NCI-H187 treated with DMSO at 0.1 percent for 48 hours (cell line): Measurements from ENCODE around the gene GPNMB.
"Not testable (repeated sequence)": the region's sequence is repeated elsewhere in the genome, so short reads cannot be mapped to it uniquely, and the experiment has no call there.

Source experiments
- DNase-seq: peaks from one replicate; lab custom pipeline; 2025; lab: John Stamatoyannopoulos, UW

Gene GPNMB

DNA sequence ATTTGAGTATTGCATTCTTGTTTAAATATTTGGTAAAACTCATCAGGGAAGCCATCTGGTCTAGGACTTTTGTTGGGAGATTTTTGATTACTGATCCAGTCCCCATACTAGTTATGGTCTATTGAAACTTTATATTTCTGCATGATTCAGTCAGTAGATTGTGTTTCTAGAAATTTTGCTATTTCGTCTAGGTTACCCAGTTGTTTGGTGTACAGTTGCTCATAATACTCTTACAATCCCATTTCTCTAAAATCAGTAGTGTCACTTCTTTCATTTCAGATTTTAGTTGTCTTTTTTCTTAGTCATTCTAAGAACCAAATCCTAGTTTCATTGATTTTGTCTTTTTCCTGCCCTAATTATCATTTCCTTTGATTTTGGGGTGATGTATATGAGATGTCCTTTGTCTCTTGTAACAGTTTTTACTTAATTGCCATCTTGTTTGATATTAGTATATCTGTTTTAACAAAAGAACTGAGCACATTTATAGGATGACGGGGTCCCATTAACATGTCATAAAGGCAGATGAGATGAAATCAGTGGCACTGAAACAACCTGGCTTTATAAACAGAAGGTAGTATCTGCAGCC is 60.5 kb downstream of the GPNMB start:
- DNase-seq, result no peak

DNA sequence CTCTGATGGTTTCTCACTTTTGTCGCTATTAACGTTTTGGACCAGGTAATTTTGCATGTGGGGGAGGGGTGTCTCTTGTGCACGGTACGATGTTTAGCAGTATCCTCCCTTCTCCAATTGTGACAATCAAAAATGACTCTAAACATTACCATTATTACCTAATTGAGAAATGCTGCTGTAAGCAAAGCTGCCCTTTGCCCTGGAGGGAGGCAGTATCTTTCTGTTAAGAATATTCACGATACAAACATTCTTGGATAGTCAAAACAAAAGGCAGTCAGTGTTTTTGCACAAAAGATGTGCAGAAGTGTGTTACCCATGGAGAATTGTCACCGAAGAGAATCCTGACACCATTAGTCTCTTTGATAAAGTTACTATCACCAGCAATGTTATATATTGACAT is 62.2 kb downstream of the GPNMB start:
- no peak for DNase-seq

DNA sequence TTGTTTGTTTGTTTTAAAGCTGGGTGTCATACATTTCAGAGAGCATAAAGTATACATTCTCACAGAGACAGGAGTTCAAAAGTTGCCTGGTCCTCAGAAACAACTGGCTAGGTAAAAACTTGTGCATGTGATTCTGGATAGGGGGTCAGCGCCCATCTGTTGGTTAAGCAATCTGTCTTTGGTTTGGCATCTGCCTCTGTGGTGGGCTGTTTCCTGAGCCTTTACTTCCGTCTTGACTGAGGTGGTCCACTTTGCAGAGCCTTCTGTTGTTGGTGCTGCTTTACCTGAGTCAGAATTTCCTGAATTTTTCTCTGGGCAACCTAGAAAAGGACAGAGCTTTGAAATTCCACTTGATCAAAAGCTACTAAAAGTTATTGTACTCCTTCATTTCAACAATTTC is 65.6 kb downstream of the GPNMB start:
- DNase-seq, result not testable (repeated sequence)

DNA sequence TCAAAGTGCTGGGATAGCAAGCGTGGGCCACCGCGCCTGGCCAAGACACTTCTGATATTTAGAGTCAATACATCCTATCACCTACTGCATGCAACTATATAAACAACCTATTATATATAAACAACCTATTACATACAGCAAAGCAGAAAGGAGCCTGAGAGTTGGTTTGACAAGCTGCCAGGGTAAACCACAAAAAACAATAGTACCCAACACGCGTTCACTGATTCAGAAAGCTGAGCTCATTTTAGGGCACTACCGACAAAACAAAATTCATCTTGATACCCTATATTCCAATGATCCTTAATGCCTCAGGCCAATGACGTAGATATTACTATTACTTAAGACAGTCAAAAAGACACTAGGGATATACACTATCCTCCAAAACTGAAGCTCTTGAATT is 68.8 kb downstream of the GPNMB start:
- no peak for DNase-seq
